Sigmoid colon (tissue), 3 donors: ENCODE measurements around the gene SERPINH1.
A peak's percentile ranks its signal among the peaks of the same experiment; 100 is the strongest.

ENCODE experiments used
- CTCF ChIP-seq, 4 experiments: fragments of 450-650 bp in 3 of 4; fragments of 200-600 bp in 1 of 4; IDR thresholded peaks; one replicate each; pipeline ENCODE4 v1.5.1; 2016 to 2019; ENCODE audit warnings: antibody characterized with exemption in 4 of 4, mild to moderate bottlenecking in 3 of 4, moderate library complexity in 2 of 4
- POLR2A ChIP-seq, 2 donors: fragments of 450-650 bp; IDR thresholded peaks; one replicate each; pipeline ENCODE4 v1.6.1; 2016; ENCODE audit warnings: antibody characterized with exemption in 2 of 2, mild to moderate bottlenecking in 2 of 2, moderate library complexity in 2 of 2

- TF ChIP-seq POLR2A (IDR thresholded peaks at IDR 0.05) (peak in 1 of 2 donors; percentile 29), CTCF (IDR thresholded peaks at IDR 0.05) (no peak)
Measured at GRCh38 chr11:75583718-75584658, 21.9 kb downstream of the SERPINH1 start.
